ENCODE data around the gene GTF2E1.

DNA sequence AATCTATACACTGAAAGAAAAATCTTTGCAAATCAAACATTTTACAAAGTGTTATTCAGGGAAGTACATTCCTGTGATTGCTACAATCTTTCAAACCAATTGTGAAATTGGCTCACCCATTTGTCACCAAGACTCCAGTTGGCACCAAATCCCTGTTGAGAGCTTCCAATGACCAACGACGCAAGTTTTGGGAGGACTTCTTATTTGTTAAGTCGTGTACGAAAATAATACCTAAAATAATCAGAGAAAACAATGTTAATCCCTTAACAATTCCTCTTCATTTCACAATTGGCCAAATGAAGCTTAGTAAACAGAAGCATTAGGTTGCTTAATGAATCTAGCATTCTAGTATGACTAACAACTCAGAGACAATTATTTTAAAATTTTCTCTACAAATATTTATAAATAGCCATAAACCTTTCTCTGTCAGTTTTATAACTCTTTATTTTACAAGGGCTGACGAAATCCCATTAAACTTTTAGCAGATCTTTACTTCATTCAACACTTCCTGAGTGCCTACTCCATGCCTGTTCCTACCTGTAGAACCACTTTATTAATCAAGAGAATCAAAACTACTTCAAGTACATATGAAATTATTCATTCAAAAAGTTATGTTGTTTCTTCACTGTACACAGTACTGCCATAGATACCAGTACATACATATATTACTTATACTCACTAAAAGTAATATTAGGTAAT is 36.5 kb upstream of the GTF2E1 start:
- TF ChIP-seq, protein P1, sequence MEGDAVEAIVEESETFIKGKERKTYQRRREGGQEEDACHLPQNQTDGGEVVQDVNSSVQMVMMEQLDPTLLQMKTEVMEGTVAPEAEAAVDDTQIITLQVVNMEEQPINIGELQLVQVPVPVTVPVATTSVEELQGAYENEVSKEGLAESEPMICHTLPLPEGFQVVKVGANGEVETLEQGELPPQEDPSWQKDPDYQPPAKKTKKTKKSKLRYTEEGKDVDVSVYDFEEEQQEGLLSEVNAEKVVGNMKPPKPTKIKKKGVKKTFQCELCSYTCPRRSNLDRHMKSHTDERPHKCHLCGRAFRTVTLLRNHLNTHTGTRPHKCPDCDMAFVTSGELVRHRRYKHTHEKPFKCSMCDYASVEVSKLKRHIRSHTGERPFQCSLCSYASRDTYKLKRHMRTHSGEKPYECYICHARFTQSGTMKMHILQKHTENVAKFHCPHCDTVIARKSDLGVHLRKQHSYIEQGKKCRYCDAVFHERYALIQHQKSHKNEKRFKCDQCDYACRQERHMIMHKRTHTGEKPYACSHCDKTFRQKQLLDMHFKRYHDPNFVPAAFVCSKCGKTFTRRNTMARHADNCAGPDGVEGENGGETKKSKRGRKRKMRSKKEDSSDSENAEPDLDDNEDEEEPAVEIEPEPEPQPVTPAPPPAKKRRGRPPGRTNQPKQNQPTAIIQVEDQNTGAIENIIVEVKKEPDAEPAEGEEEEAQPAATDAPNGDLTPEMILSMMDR (conservative IDR thresholded peaks at IDR 0.05) = no peak
- TF ChIP-seq EZH2 (IDR thresholded peaks at IDR 0.05; ENCODE audit: low read depth) = no peak

Data from PC-9 (cell line).